NCI-H187 treated with DMSO at 0.1 percent for 48 hours (cell line): ENCODE results near the gene SRGAP3.

Experiments used
- DNase-seq: peaks from one replicate; lab custom pipeline; 2025; lab: John Stamatoyannopoulos, UW

SRGAP3 gene

GRCh38 chr3:9081184-9081818, 168.1 kb downstream of the SRGAP3 start:
- DNase-seq: no peak

GRCh38 chr3:9080163-9080562, 169.3 kb downstream of the SRGAP3 start:
- DNase-seq: no peak

GRCh38 chr3:9079676-9080075, 169.8 kb downstream of the SRGAP3 start:
- no peak for DNase-seq

- DNase-seq: no peak
Observed at GRCh38 chr3:9078561-9079240, 170.7 kb downstream of the SRGAP3 start.

GRCh38 chr3:9077029-9077428, 172.4 kb downstream of the SRGAP3 start:
- no peak for DNase-seq

- no peak for DNase-seq
Observed at GRCh38 chr3:9075762-9076161, 173.7 kb downstream of the SRGAP3 start.

GRCh38 chr3:9074079-9074478, 175.4 kb downstream of the SRGAP3 start:
- no peak for DNase-seq

- no peak for DNase-seq
Observed at GRCh38 chr3:9072667-9073009, 176.8 kb downstream of the SRGAP3 start.

- DNase-seq: no peak
Observed at GRCh38 chr3:9071936-9072666, 177.3 kb downstream of the SRGAP3 start.

- no peak for DNase-seq
Observed at GRCh38 chr3:9070961-9071360, 178.5 kb downstream of the SRGAP3 start.

GRCh38 chr3:9069971-9070370, 179.5 kb downstream of the SRGAP3 start:
- no peak for DNase-seq

GRCh38 chr3:9068051-9068450, 181.4 kb downstream of the SRGAP3 start:
- no peak for DNase-seq

- no peak for DNase-seq
Observed at GRCh38 chr3:9067352-9067975, 182.0 kb downstream of the SRGAP3 start.

- DNase-seq: no peak
Observed at GRCh38 chr3:9066775-9067174, 182.7 kb downstream of the SRGAP3 start.

- DNase-seq: no peak
Observed at GRCh38 chr3:9066141-9066540, 183.3 kb downstream of the SRGAP3 start.

GRCh38 chr3:9064850-9065249, 184.6 kb downstream of the SRGAP3 start:
- no peak for DNase-seq

- DNase-seq: no peak
Observed at GRCh38 chr3:9064251-9064650, 185.2 kb downstream of the SRGAP3 start.

GRCh38 chr3:9062570-9062969, 186.9 kb downstream of the SRGAP3 start:
- no peak for DNase-seq

GRCh38 chr3:9061634-9062033, 187.8 kb downstream of the SRGAP3 start:
- no peak for DNase-seq

GRCh38 chr3:9059489-9060400, 189.7 kb downstream of the SRGAP3 start:
- DNase-seq: no peak

- DNase-seq: no peak
Observed at GRCh38 chr3:9056581-9056980, 192.9 kb downstream of the SRGAP3 start.
